Measurements from ENCODE around the gene JAG1. TPM values are rescaled to one million over a fixed set of nuclear protein-coding genes. Genes with fewer than 3 reads are reported as not detected.

Gene JAG1
- polyA plus RNA-seq, 1 donor from 2014 or later = 9.0 TPM

- Histone ChIP-seq H3K9me2 (ENCODE audit: insufficient read depth, low read length) (no peaks in the 10 kb centered on the region), H3K79me2 (replicated peaks; ENCODE audit: insufficient read depth, low read length) (no peaks in the 10 kb centered on the region), H3K27me3 (ENCODE audit: insufficient read depth, low read depth, low read length) (no peaks in the 10 kb centered on the region), H3K9ac (ENCODE audit: low read length) (no peak overlapping the region), H3K4me3 (ENCODE audit: low read length) (no peak overlapping the region), H3F3A (ENCODE audit: insufficient read depth, low read length, poor library complexity, severe bottlenecking) (no peaks in the 10 kb centered on the region), H3K36me3 (ENCODE audit: insufficient read depth, low read length) (no peaks in the 10 kb centered on the region), H3K9me3 (ENCODE audit: low read length) (no peaks in the 10 kb centered on the region), H2AFZ (ENCODE audit: low read depth, low read length) (no peak overlapping the region), H4K20me1 (ENCODE audit: insufficient read depth) (no peaks in the 10 kb centered on the region), H3K27ac (ENCODE audit: low read length) (no peak overlapping the region), H3K4me2 (ENCODE audit: low read length) (no peak overlapping the region)
- TF ChIP-seq RAD21 (conservative IDR thresholded peaks at IDR 0.05) (no peak), EZH2 (IDR thresholded peaks at IDR 0.05; ENCODE audit: borderline replicate concordance, insufficient read depth, low read length, poor library complexity, severe bottlenecking) (no peak), TAF1 (IDR thresholded peaks at IDR 0.05; ENCODE audit: low read depth) (no peak), MXI1 (conservative IDR thresholded peaks at IDR 0.05; ENCODE audit: poor library complexity, severe bottlenecking) (no peak), SMC3 (conservative IDR thresholded peaks at IDR 0.05; ENCODE audit: poor library complexity) (no peak), CTCF (IDR thresholded peaks at IDR 0.05; ENCODE audit: poor library complexity, severe bottlenecking) (no peak), REST (IDR thresholded peaks at IDR 0.05; ENCODE audit: borderline replicate concordance) (no peak), POLR2AphosphoS5 (IDR thresholded peaks at IDR 0.05) (no peak), EP300 (conservative IDR thresholded peaks at IDR 0.05; ENCODE audit: poor library complexity, severe bottlenecking) (no peak)
Observed at GRCh38 chr20:10707791-10708190, 34.0 kb upstream of the JAG1 start.

GRCh38 chr20:10707068-10707467 is 33.3 kb upstream of the JAG1 start:
- Histone ChIP-seq H3K79me2 (replicated peaks; ENCODE audit: insufficient read depth, low read length) (no peaks in the 10 kb centered on the region), H3K27ac (ENCODE audit: low read length) (no peak overlapping the region), H3K27me3 (ENCODE audit: insufficient read depth, low read depth, low read length) (no peaks in the 10 kb centered on the region), H4K20me1 (ENCODE audit: insufficient read depth) (no peaks in the 10 kb centered on the region), H3K9me2 (ENCODE audit: insufficient read depth, low read length) (no peaks in the 10 kb centered on the region), H3K36me3 (ENCODE audit: insufficient read depth, low read length) (no peaks in the 10 kb centered on the region), H3K9me3 (ENCODE audit: low read length) (no peaks in the 10 kb centered on the region), H2AFZ (ENCODE audit: low read depth, low read length) (no peak overlapping the region), H3K4me2 (ENCODE audit: low read length) (no peak overlapping the region), H3F3A (ENCODE audit: insufficient read depth, low read length, poor library complexity, severe bottlenecking) (no peaks in the 10 kb centered on the region), H3K4me3 (ENCODE audit: low read length) (no peak overlapping the region), H3K9ac (ENCODE audit: low read length) (no peak overlapping the region)
- no peak for TF ChIP-seq EZH2 (IDR thresholded peaks at IDR 0.05; ENCODE audit: borderline replicate concordance, insufficient read depth, low read length, poor library complexity, severe bottlenecking)
- TF ChIP-seq RAD21 (conservative IDR thresholded peaks at IDR 0.05) = no peak
- TF ChIP-seq SMC3 (conservative IDR thresholded peaks at IDR 0.05; ENCODE audit: poor library complexity) = no peak
- no peak for TF ChIP-seq POLR2AphosphoS5 (IDR thresholded peaks at IDR 0.05)
- no peak for TF ChIP-seq EP300 (conservative IDR thresholded peaks at IDR 0.05; ENCODE audit: poor library complexity, severe bottlenecking)
- no peak for TF ChIP-seq REST (IDR thresholded peaks at IDR 0.05; ENCODE audit: borderline replicate concordance)

Measured in neural cell (in vitro differentiated cells).